Measurements from ENCODE around the gene BLOC1S2. TPM values are rescaled to one million over a fixed set of nuclear protein-coding genes. Genes with fewer than 3 reads are reported as not detected.

BLOC1S2 gene
- total and polyA plus RNA-seq, 7 donors, result 36.5 to 318 (median 81.2) TPM

- ATAC-seq, result peak; percentile 93 to 98 (median 97)
Observed at GRCh38 chr10:100267239-100268104, 19.0 kb downstream of the BLOC1S2 start, which contains the start of gene CWF19L1. Gene CWF19L1, minus strand, starts transcription at chr10:100267638. Its CDS starts 45 bp downstream, at chr10:100267593.

GRCh38 chr10:100265821-100266485, 20.5 kb downstream of the BLOC1S2 start:
- peak overlapping the region; percentile 95 for H3K4me3 ChIP-seq

More at GRCh38 chr10:100267239-100268104, 19.0 kb downstream of the BLOC1S2 start, which contains the start of gene CWF19L1:
- Histone ChIP-seq H3K9me3 (no peaks in the 10 kb centered on the region), H3K27me3 (ENCODE audit: insufficient read depth in 3 of 3, low read length in 2 of 3) (no peaks in the 10 kb centered on the region), H3K36me3 (ENCODE audit: insufficient read depth in 1 of 2, low read depth in 1 of 2) (peaks cover 0 to 7% of the 10 kb centered on the region in 2 donors), H3K27ac (peak within 1 kb of the TSS; percentile 84), H3K4me1 (peaks cover 11% of the 10 kb centered on the region), H3K4me3 (peak within 1 kb of the TSS; percentile 95)
- no peak for TF ChIP-seq CTCF (IDR thresholded peaks at IDR 0.05)
- peak; percentile 88 to 92 for DNase-seq
- intact Hi-C loops (cut with DNase I), result loop anchor here in 1 of 2 donors (5.0 kb wide), 1 partner anchor 80 kb away; the partner anchor contains the start of gene ERLIN1
- WGBS, 3 donors, result 1 to 4% (median 2%) methylated on average over 44 to 49 of the region's 49 CpGs

GRCh38 chr10:100254191-100254590, 32.3 kb downstream of the BLOC1S2 start:
- 92 to 96% (median 92%) methylated on average over 3 of the region's 3 CpGs for WGBS, 3 donors
- no peak for ATAC-seq

More at GRCh38 chr10:100265821-100266485, 20.5 kb downstream of the BLOC1S2 start:
- Histone ChIP-seq H3K27ac (no peak overlapping the region), H3K9me3 (no peaks in the 10 kb centered on the region), H3K36me3 (ENCODE audit: insufficient read depth in 1 of 2, low read depth in 1 of 2) (peaks cover 0 to 19% of the 10 kb centered on the region in 2 donors), H3K27me3 (ENCODE audit: insufficient read depth in 3 of 3, low read length in 2 of 3) (no peaks in the 10 kb centered on the region), H3K4me1 (peaks cover 11% of the 10 kb centered on the region)
- no peak for DNase-seq
- WGBS, 3 donors, result 87 to 90% (median 89%) methylated on average over 15 of the region's 15 CpGs
- ATAC-seq, result no peak
- TF ChIP-seq CTCF (IDR thresholded peaks at IDR 0.05), result no peak
- intact Hi-C loops (cut with DNase I), result loop anchor here in 1 of 2 donors (5.0 kb wide), 1 partner anchor 79 kb away; the partner anchor contains the start of gene ERLIN1

GRCh38 chr10:100253041-100253440, 33.4 kb downstream of the BLOC1S2 start:
- WGBS, 3 donors, result 92 to 94% (median 93%) methylated on average over 5 of the region's 5 CpGs
- intact Hi-C loops (cut with DNase I), result loop anchor here in 1 of 2 donors (10.0 kb wide), 1 partner anchor 48 kb away; no protein-coding TSS in a partner anchor
- H3K36me3 ChIP-seq (ENCODE audit: insufficient read depth in 1 of 2, low read depth in 1 of 2), result peaks cover 15 to 100% of the 10 kb centered on the region in 2 donors

More at GRCh38 chr10:100254191-100254590, 32.3 kb downstream of the BLOC1S2 start:
- TF ChIP-seq CTCF (IDR thresholded peaks at IDR 0.05), result no peak
- H3K4me3 ChIP-seq, result no peak overlapping the region
- intact Hi-C loops (cut with DNase I), result loop anchor here in 1 of 2 donors (10.0 kb wide), 1 partner anchor 49 kb away; no protein-coding TSS in a partner anchor
- H3K4me1 ChIP-seq, result no peaks in the 10 kb centered on the region
- H3K27me3 ChIP-seq (ENCODE audit: insufficient read depth in 3 of 3, low read length in 2 of 3), result no peaks in the 10 kb centered on the region
- no peak for DNase-seq
- H3K9me3 ChIP-seq, result no peaks in the 10 kb centered on the region
- peaks cover 13 to 100% of the 10 kb centered on the region in 2 donors for H3K36me3 ChIP-seq (ENCODE audit: insufficient read depth in 1 of 2, low read depth in 1 of 2)
- no peak overlapping the region for H3K27ac ChIP-seq

More at GRCh38 chr10:100253041-100253440, 33.4 kb downstream of the BLOC1S2 start:
- H3K4me3 ChIP-seq, result no peak overlapping the region
- no peak overlapping the region for H3K27ac ChIP-seq
- no peaks in the 10 kb centered on the region for H3K27me3 ChIP-seq (ENCODE audit: insufficient read depth in 3 of 3, low read length in 2 of 3)
- no peak for TF ChIP-seq CTCF (IDR thresholded peaks at IDR 0.05)
- ATAC-seq (no peak), DNase-seq (no peak)
- no peaks in the 10 kb centered on the region for H3K9me3 ChIP-seq
- no peaks in the 10 kb centered on the region for H3K4me1 ChIP-seq

Measured in psoas muscle (tissue), 8 donors.